GM10248 (cell line): ENCODE data around the gene ADA.

Experiments used
- CTCF ChIA-PET: fragments of 300-600 bp; sonication (Branson Sonifier 250); formaldehyde crosslinking; extraction: SDS; loops from one replicate; lab custom pipeline; 2021; ENCODE audit warnings: antibody characterized with exemption; lab: Yijun Ruan, JAX
- POLR2A ChIA-PET: fragments of 350-650 bp; sonication (Branson Sonifier 250); formaldehyde crosslinking; extraction: SDS; loops from one replicate; lab custom pipeline; 2020; ENCODE audit warnings: antibody characterized with exemption; lab: Yijun Ruan, JAX
- DNase-seq: peaks from one replicate; pipeline ENCODE4 v3.0.0; 2012; ENCODE audit errors: extremely low spot score
- CTCF ChIP-seq: IDR thresholded peaks from 2 replicates; pipeline ENCODE4 v1.5.1; 2012; ENCODE audit warnings: mild to moderate bottlenecking, low read depth; ENCODE audit errors: extremely low read depth, missing control alignments, control extremely low read depth

ADA gene

GRCh38 chr20:44622501-44623270 lies 28.8 kb downstream of the ADA start:
- no peak for DNase-seq
- ChIA-PET POLR2A (no interaction called here), CTCF (interaction anchor here (0.5 to 2.5 kb wide), 2 partner anchors 13 to 27 kb away, joined by 3 to 12 read pairs; no protein-coding TSS in a partner anchor)
- no peak for TF ChIP-seq CTCF

- no peak for TF ChIP-seq CTCF
- ChIA-PET CTCF (interaction anchor here (2.5 kb wide), 1 partner anchor 12 kb away, joined by 12 read pairs; no protein-coding TSS in a partner anchor), POLR2A (no interaction called here)
- DNase-seq, result no peak
Measured at GRCh38 chr20:44621939-44622338, 29.6 kb downstream of the ADA start.

- POLR2A ChIA-PET, result no interaction called here
- DNase-seq, result no peak
- TF ChIP-seq CTCF, result no peak
- CTCF ChIA-PET, result interaction anchor here (2.5 kb wide), 1 partner anchor 11 kb away, joined by 12 read pairs; no protein-coding TSS in a partner anchor
Measured at GRCh38 chr20:44621325-44621724, 30.2 kb downstream of the ADA start.

- no peak for TF ChIP-seq CTCF
- ChIA-PET CTCF (no interaction called here), POLR2A (no interaction called here)
- DNase-seq, result no peak
Measured at GRCh38 chr20:44620030-44620429, 31.5 kb downstream of the ADA start.

GRCh38 chr20:44619294-44619693 lies 32.2 kb downstream of the ADA start:
- no peak for DNase-seq
- ChIA-PET CTCF (interaction anchor here (1.0 to 2.0 kb wide), 6 partner anchors 9 to 129 kb away, joined by 3 to 16 read pairs (median 4); no protein-coding TSS in a partner anchor), POLR2A (no interaction called here)
- TF ChIP-seq CTCF, result no peak

GRCh38 chr20:44618318-44618731 lies 33.2 kb downstream of the ADA start:
- DNase-seq, result no peak
- no peak for TF ChIP-seq CTCF
- ChIA-PET CTCF (interaction anchor here (1.0 to 2.0 kb wide), 7 partner anchors 8 to 233 kb away, joined by 3 to 16 read pairs (median 4); no protein-coding TSS in a partner anchor), POLR2A (no interaction called here)
